Trophoblast cell (in vitro differentiated cells and primary cell): ENCODE results near the gene SEC14L6.
"Not testable (repeated sequence)": the region's sequence is repeated elsewhere in the genome, so short reads cannot be mapped to it uniquely, and the experiment has no call there.

ENCODE experiments used
- DNase-seq, 2 donors: peaks; one replicate each; pipeline ENCODE4 v3.0.0-alpha.2; 2016
- H2AFZ ChIP-seq: 2 replicates; pipeline ENCODE4 v1.6.1; 2013; ENCODE audit warnings: low read length, moderate library complexity, mild to moderate bottlenecking; ENCODE audit not compliant: insufficient read depth, poor library complexity
- H2AK5ac ChIP-seq: 2 replicates; pipeline ENCODE4 v1.6.1; 2013; ENCODE audit warnings: mild to moderate bottlenecking, low read length
- H2BK120ac ChIP-seq: 2 replicates; pipeline ENCODE4 v1.6.1; 2013; ENCODE audit warnings: low read length, mild to moderate bottlenecking, moderate library complexity; ENCODE audit not compliant: insufficient read depth, poor library complexity
- H2BK12ac ChIP-seq: 2 replicates; pipeline ENCODE4 v1.6.1; 2013; ENCODE audit warnings: mild to moderate bottlenecking, low read length, moderate library complexity
- H2BK5ac ChIP-seq: 2 replicates; pipeline ENCODE4 v1.6.1; 2013; ENCODE audit warnings: low read length, low read depth, moderate library complexity, mild to moderate bottlenecking; ENCODE audit not compliant: poor library complexity
- H3K14ac ChIP-seq: 2 replicates; pipeline ENCODE4 v1.6.1; 2013; ENCODE audit warnings: mild to moderate bottlenecking, low read length
- H3K18ac ChIP-seq: 2 replicates; pipeline ENCODE4 v1.6.1; 2013; ENCODE audit warnings: mild to moderate bottlenecking, low read length
- H3K23ac ChIP-seq: 2 replicates; pipeline ENCODE4 v1.6.1; 2013; ENCODE audit warnings: low read length
- H3K27ac ChIP-seq: 2 replicates; pipeline ENCODE4 v1.5.1; 2013; ENCODE audit warnings: low read depth, mild to moderate bottlenecking, inconsistent platforms, low read length, moderate library complexity
- H3K27me3 ChIP-seq: 2 replicates; pipeline ENCODE4 v1.6.1; 2013; ENCODE audit warnings: inconsistent platforms, mild to moderate bottlenecking, low read length, moderate library complexity; ENCODE audit not compliant: insufficient read depth
- H3K36me3 ChIP-seq, 2 experiments: 1 replicate in 1 of 2; 2 replicates in 1 of 2; pipeline ENCODE4 v1.6.1; 2013; ENCODE audit warnings: low read length in 2 of 2, mild to moderate bottlenecking in 2 of 2, moderate library complexity in 1 of 2; ENCODE audit not compliant: insufficient read depth in 2 of 2, control insufficient read depth in 1 of 2
- H3K4ac ChIP-seq: 2 replicates; pipeline ENCODE4 v1.6.1; 2013; ENCODE audit warnings: low read depth, mild to moderate bottlenecking, low read length, moderate library complexity
- H3K4me1 ChIP-seq, 2 experiments: 1 replicate in 1 of 2; 2 replicates in 1 of 2; pipeline ENCODE4 v1.6.1; 2013; ENCODE audit warnings: low read length in 2 of 2, mild to moderate bottlenecking in 2 of 2, moderate library complexity in 1 of 2; ENCODE audit not compliant: insufficient read depth in 2 of 2, control insufficient read depth in 1 of 2
- H3K4me2 ChIP-seq: 2 replicates; pipeline ENCODE4 v1.6.1; 2013; ENCODE audit warnings: inconsistent platforms, mild to moderate bottlenecking, low read length, moderate library complexity
- H3K4me3 ChIP-seq: 2 replicates; pipeline ENCODE4 v1.5.1; 2013; ENCODE audit warnings: mild to moderate bottlenecking, low read depth, low read length, inconsistent platforms
- H3K79me1 ChIP-seq: one replicate; pipeline ENCODE4 v1.6.1; 2013; ENCODE audit warnings: low read length
- H3K79me2 ChIP-seq: 2 replicates; pipeline ENCODE4 v1.6.1; 2013; ENCODE audit warnings: low read length, mild to moderate bottlenecking; ENCODE audit not compliant: control insufficient read depth, insufficient read depth, poor library complexity
- H3K9ac ChIP-seq: 2 replicates; pipeline ENCODE4 v1.6.1; 2013; ENCODE audit warnings: mild to moderate bottlenecking, low read length
- H3K9me3 ChIP-seq: 2 replicates; pipeline ENCODE4 v1.6.1; 2013; ENCODE audit warnings: low read depth, mild to moderate bottlenecking, control low read depth, inconsistent platforms, low read length; ENCODE audit not compliant: insufficient read depth
- H4K12ac ChIP-seq: 2 replicates; pipeline ENCODE4 v1.6.1; 2013; ENCODE audit warnings: low read depth, mild to moderate bottlenecking, low read length, moderate library complexity
- H4K8ac ChIP-seq: 2 replicates; pipeline ENCODE4 v1.6.1; 2013; ENCODE audit warnings: low read depth, mild to moderate bottlenecking, low read length, moderate library complexity
- H4K91ac ChIP-seq: one replicate; pipeline ENCODE4 v1.6.1; 2013; ENCODE audit warnings: low read depth, mild to moderate bottlenecking, low read length, moderate library complexity
- WGBS: extraction: QIAGEN DNeasy Blood & Tissue Kit; methylation state at CpG from one replicate; pipeline ENCODE4 v1.1.7; 2013; ENCODE audit warnings: missing lambda C conversion rate; ENCODE audit not compliant: insufficient read length, insufficient coverage; ENCODE audit errors: extremely low coverage; 5-methylcytosine and 5-hydroxymethylcytosine counted together

SEC14L6 gene

GRCh38 chr22:30541961-30542810, 4.4 kb downstream of the SEC14L6 start:
- Histone ChIP-seq H3K4me1 (no peaks in the 10 kb centered on the region), H3K79me1 (no peaks in the 10 kb centered on the region), H2AFZ (peak overlapping the region; percentile 17), H2AK5ac (no peak overlapping the region), H4K8ac (no peak overlapping the region), H4K12ac (no peak overlapping the region), H3K4me2 (peak overlapping the region; percentile 76), H3K27ac (no peak overlapping the region), H3K79me2 (no peaks in the 10 kb centered on the region), H3K9me3 (peaks cover 7% of the 10 kb centered on the region), H3K4me3 (peak overlapping the region; percentile 26), H2BK12ac (no peak overlapping the region), H3K4ac (no peak overlapping the region), H3K23ac (no peak overlapping the region), H4K91ac (no peak overlapping the region), H2BK120ac (no peak overlapping the region), H2BK5ac (no peak overlapping the region), H3K9ac (no peak overlapping the region), H3K18ac (no peak overlapping the region), H3K14ac (no peak overlapping the region), H3K27me3 (peaks cover 16% of the 10 kb centered on the region), H3K36me3 (no peaks in the 10 kb centered on the region)
- no peak for DNase-seq
- no CpG with 5 or more reads among the region's 64 CpGs for WGBS

GRCh38 chr22:30541511-30541910, 5.0 kb downstream of the SEC14L6 start:
- H3K4me1 ChIP-seq, H3K4ac ChIP-seq, H3K27ac ChIP-seq, H2AFZ ChIP-seq, H4K8ac ChIP-seq, H3K9ac ChIP-seq, H2BK12ac ChIP-seq, H3K36me3 ChIP-seq, H3K18ac ChIP-seq, H4K91ac ChIP-seq, DNase-seq, H3K79me1 ChIP-seq, H3K23ac ChIP-seq, H2BK120ac ChIP-seq, H2BK5ac ChIP-seq, H4K12ac ChIP-seq, H3K14ac ChIP-seq, H2AK5ac ChIP-seq, H3K4me3 ChIP-seq, H3K9me3 ChIP-seq, H3K79me2 ChIP-seq: not testable (repeated sequence)
- peaks cover 16% of the 10 kb centered on the region for H3K27me3 ChIP-seq
- H3K4me2 ChIP-seq: peak overlapping the region; percentile 76
- WGBS: no CpG with 5 or more reads among the region's 3 CpGs

GRCh38 chr22:30539368-30539767, 7.2 kb downstream of the SEC14L6 start:
- Histone ChIP-seq H3K27ac (no peak overlapping the region), H3K4me2 (no peak overlapping the region), H2AFZ (no peak overlapping the region), H3K79me2 (no peaks in the 10 kb centered on the region), H2BK12ac (no peak overlapping the region), H3K14ac (no peak overlapping the region), H3K18ac (no peak overlapping the region), H2BK5ac (no peak overlapping the region), H4K91ac (no peak overlapping the region), H3K79me1 (no peaks in the 10 kb centered on the region), H2AK5ac (no peak overlapping the region), H3K4me1 (no peaks in the 10 kb centered on the region), H3K36me3 (no peaks in the 10 kb centered on the region), H4K12ac (no peak overlapping the region), H3K9me3 (peaks cover 7% of the 10 kb centered on the region), H3K27me3 (peaks cover 16% of the 10 kb centered on the region), H4K8ac (no peak overlapping the region), H3K23ac (no peak overlapping the region), H2BK120ac (no peak overlapping the region), H3K4me3 (no peak overlapping the region), H3K4ac (no peak overlapping the region), H3K9ac (no peak overlapping the region)
- no peak for DNase-seq
- no CpG with 5 or more reads among the region's 1 CpG for WGBS

- H3K14ac ChIP-seq: no peak overlapping the region
- no peak overlapping the region for H3K9ac ChIP-seq
- H3K4me1 ChIP-seq: peaks cover 0 to 2% of the 10 kb centered on the region in 2 experiments
- H3K9me3 ChIP-seq: peaks cover 7% of the 10 kb centered on the region
- no peak overlapping the region for H4K8ac ChIP-seq
- H2BK12ac ChIP-seq: no peak overlapping the region
- no peaks in the 10 kb centered on the region for H3K36me3 ChIP-seq
- no peak overlapping the region for H2AFZ ChIP-seq
- no peaks in the 10 kb centered on the region for H3K79me2 ChIP-seq
- no peak for DNase-seq
- no peak overlapping the region for H4K91ac ChIP-seq
- no peak overlapping the region for H3K27ac ChIP-seq
- H2AK5ac ChIP-seq: no peak overlapping the region
- no peak overlapping the region for H2BK120ac ChIP-seq
- H4K12ac ChIP-seq: no peak overlapping the region
- no peak overlapping the region for H3K4ac ChIP-seq
- H3K4me3 ChIP-seq: no peak overlapping the region
- peaks cover 10% of the 10 kb centered on the region for H3K27me3 ChIP-seq
- H3K4me2 ChIP-seq: no peak overlapping the region
- no peak overlapping the region for H3K18ac ChIP-seq
- no peaks in the 10 kb centered on the region for H3K79me1 ChIP-seq
- WGBS: no CpG with 5 or more reads among the region's 6 CpGs
- H2BK5ac ChIP-seq: no peak overlapping the region
- H3K23ac ChIP-seq: no peak overlapping the region
Observed at GRCh38 chr22:30538280-30538679, 8.3 kb downstream of the SEC14L6 start.
